Dendritic cell treated with granulocyte-macrophage colony-stimulating factor and Interleukin-4, amounts not matched to agents 40 ng/mL and 50 ng/mL, for 4 days (primary cell): ENCODE results near the gene COL27A1.
"Not testable (repeated sequence)": the region's sequence is repeated elsewhere in the genome, so short reads cannot be mapped to it uniquely, and the experiment has no call there.

Source experiments
- H3K27ac Mint-ChIP-seq: one replicate; pipeline ENCODE4 v1.8.0; 2022; ENCODE audit warnings: mild to moderate bottlenecking, mixed read lengths
- H3K27me3 Mint-ChIP-seq: one replicate; pipeline ENCODE4 v1.8.0; 2022; ENCODE audit warnings: mild to moderate bottlenecking, mixed read lengths
- H3K36me3 Mint-ChIP-seq: one replicate; pipeline ENCODE4 v1.8.0; 2022; ENCODE audit warnings: low read depth, mixed read lengths
- H3K4me1 Mint-ChIP-seq: one replicate; pipeline ENCODE4 v1.8.0; 2022; ENCODE audit warnings: low read depth, mixed read lengths
- H3K4me3 Mint-ChIP-seq: one replicate; pipeline ENCODE4 v1.8.0; 2022; ENCODE audit warnings: mild to moderate bottlenecking, moderate library complexity, mixed read lengths
- H3K9me3 Mint-ChIP-seq: one replicate; pipeline ENCODE4 v1.8.0; 2022; ENCODE audit warnings: mixed read lengths
- intact Hi-C: fragments of 100-400 bp; cut with micrococcal nuclease; formaldehyde crosslinking; loops from one replicate; pipeline ENCODE4 v1.15.0; 2022

The COL27A1 gene

DNA sequence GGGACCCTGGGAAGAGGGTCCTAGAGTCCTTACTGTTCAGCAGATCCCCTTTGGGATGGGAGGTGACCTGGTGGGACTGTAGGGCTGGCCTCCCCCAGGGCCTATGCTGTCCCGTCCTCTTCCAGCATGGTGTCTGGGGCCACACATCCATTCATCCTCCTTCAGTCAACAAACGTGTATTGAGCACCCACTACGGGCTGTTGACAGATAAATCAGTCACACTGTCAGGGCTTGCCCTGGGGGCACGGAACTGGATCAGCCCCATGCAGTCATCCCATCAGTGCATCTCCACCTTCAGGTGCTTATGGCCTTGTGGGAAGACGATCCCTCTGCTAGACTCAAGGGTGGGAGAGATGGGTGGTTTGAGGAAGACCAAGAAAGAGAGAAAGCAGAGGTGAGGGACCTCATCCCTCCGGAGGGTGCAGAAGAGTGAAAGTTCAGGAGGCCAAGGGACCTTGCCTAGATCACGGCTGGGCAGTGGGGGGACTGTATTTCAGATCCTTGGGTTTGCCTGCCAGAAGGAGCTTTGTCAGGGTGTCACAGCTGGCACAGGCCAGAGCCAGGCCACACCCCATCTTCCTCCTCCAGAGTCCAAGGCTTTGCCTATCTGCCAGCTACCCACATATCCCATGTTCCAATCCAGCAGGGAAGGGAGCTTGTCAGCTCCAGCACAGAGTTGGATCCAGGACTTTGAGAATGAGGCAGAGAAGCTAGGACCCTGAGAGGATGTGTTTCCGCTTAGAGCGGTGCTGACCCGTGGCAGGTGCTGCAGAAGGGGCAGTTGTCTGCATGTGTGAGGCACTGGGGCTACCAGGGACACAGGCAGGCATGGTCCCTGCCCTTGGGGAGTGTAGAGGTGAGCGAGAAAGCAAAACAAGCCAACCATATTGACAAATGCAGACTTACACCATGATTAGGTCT lies 30.5 kb downstream of the COL27A1 start:
- Mint-ChIP-seq H3K36me3 (no peaks in the 10 kb centered on the region), H3K27ac (no peak overlapping the region), H3K27me3 (peaks cover 4% of the 10 kb centered on the region), H3K4me3 (no peak overlapping the region), H3K9me3 (no peaks in the 10 kb centered on the region), H3K4me1 (no peaks in the 10 kb centered on the region)
- intact Hi-C loops, result no loop called here

DNA sequence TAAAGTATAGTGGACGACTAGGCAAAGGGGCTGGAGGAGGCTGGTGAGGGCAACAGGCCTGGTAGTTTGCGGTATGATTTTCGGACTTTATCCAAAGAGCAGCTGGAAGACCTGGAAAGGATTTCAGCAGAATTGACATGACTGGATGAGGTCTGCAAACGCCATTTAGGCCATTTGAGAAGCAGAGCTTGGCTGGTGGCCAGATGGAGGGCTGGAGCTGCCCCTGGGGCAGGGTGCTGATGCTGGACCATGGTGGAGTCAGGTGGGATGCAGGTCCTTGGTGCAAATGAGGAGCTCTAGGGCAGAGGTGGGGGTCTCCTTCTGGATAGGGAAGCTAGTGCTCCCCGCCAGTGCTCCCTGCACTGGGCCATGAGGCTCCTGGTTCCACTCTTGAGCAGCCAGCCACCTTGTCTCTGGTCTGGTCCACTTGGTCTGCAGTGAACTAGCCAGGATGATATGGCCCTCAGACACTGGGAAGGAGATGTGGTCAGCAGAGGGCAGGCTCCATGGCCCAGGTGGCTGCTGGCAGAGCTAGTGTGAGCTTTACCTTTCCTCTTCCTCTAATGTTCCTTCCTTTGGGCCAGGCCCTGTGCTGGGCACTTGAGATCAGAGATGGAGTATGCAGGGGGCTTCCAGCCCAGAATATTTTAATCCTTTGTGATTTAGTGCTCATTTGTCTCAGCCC lies 31.4 kb downstream of the COL27A1 start:
- Mint-ChIP-seq H3K27me3 (no peaks in the 10 kb centered on the region), H3K36me3 (no peaks in the 10 kb centered on the region), H3K4me3 (no peak overlapping the region), H3K9me3 (no peaks in the 10 kb centered on the region), H3K27ac (no peak overlapping the region), H3K4me1 (no peaks in the 10 kb centered on the region)
- intact Hi-C loops, result no loop called here

DNA sequence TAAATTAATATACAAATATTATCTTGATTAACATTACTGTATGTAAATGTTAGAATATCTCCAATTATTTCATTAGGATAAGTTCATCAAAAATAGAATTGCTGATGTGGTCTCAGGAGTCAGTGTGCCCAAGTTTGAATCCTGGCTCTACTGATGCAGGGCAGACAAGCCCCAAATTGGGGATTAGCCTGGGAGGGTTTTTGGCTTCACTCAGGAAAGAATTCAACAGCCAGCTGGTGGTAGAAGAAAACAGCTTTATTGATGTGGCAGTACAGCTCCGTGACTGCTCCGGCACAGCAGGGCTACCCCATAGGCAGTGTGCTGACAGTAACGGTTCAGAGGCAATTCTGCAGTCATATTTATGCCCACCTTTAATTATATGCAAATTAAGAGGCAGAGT lies 32.5 kb downstream of the COL27A1 start:
- intact Hi-C loops, result no loop called here
- peaks cover under 1% of the 10 kb centered on the region for H3K27me3 Mint-ChIP-seq
- no peaks in the 10 kb centered on the region for H3K9me3 Mint-ChIP-seq
- H3K4me3 Mint-ChIP-seq, result no peak overlapping the region
- no peaks in the 10 kb centered on the region for H3K4me1 Mint-ChIP-seq
- H3K27ac Mint-ChIP-seq, result no peak overlapping the region
- H3K36me3 Mint-ChIP-seq, result no peaks in the 10 kb centered on the region

- Mint-ChIP-seq H3K9me3 (no peaks in the 10 kb centered on the region), H3K4me3 (no peak overlapping the region), H3K4me1 (no peaks in the 10 kb centered on the region), H3K27me3 (peaks cover 2% of the 10 kb centered on the region), H3K36me3 (no peaks in the 10 kb centered on the region), H3K27ac (no peak overlapping the region)
- intact Hi-C loops, result no loop called here
Observed at GRCh38 chr9:114189823-114190562, 34.7 kb downstream of the COL27A1 start.

DNA sequence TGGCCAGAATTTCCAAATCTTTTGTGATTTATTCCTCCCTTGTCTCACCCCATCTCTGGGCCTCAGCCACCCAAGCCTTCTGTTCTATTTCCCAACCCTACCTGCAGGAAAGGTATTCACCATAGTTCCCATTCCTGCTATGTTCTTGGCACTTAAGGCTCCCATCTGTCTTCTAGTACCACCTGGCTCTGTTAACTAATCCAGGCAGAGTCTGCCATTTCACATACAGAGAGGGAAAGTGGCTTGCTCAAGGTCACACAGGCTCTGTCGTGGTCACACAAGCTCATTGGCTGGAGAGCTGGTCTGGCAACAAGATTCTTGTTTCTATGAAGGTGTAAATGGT lies 35.2 kb downstream of the COL27A1 start:
- no peak overlapping the region for H3K27ac Mint-ChIP-seq
- no peaks in the 10 kb centered on the region for H3K9me3 Mint-ChIP-seq
- intact Hi-C loops, result no loop called here
- no peaks in the 10 kb centered on the region for H3K36me3 Mint-ChIP-seq
- no peaks in the 10 kb centered on the region for H3K4me1 Mint-ChIP-seq
- no peak overlapping the region for H3K4me3 Mint-ChIP-seq
- peaks cover 2% of the 10 kb centered on the region for H3K27me3 Mint-ChIP-seq

- H3K27ac Mint-ChIP-seq, intact Hi-C loops, H3K4me3 Mint-ChIP-seq, H3K4me1 Mint-ChIP-seq, H3K36me3 Mint-ChIP-seq, H3K9me3 Mint-ChIP-seq, H3K27me3 Mint-ChIP-seq: not testable (repeated sequence)
Observed at GRCh38 chr9:114191402-114191801, 36.1 kb downstream of the COL27A1 start.

DNA sequence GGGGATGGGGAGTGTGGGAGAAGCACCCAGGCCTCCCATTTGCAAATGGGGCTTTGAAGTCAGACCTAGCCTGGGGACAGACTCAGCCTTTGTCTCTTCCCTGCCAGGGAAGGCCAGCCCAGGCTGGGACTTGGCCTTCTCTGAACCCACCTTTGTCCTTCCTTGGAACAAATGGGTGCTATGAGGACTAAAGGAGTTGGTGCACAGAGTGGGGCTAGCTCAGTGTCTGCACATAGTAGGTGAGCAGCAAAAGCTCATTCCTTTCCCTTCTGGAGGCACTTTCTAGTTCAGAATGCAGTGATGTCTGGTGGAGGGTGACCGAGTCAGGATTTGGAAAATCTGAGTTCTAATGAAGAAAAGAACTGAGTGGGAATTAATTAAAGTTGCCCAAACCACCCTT lies 37.2 kb downstream of the COL27A1 start:
- Mint-ChIP-seq H3K36me3 (no peaks in the 10 kb centered on the region), H3K27me3 (peaks cover 2% of the 10 kb centered on the region), H3K9me3 (no peaks in the 10 kb centered on the region), H3K4me3 (no peak overlapping the region), H3K27ac (no peak overlapping the region), H3K4me1 (no peaks in the 10 kb centered on the region)
- intact Hi-C loops, result no loop called here

DNA sequence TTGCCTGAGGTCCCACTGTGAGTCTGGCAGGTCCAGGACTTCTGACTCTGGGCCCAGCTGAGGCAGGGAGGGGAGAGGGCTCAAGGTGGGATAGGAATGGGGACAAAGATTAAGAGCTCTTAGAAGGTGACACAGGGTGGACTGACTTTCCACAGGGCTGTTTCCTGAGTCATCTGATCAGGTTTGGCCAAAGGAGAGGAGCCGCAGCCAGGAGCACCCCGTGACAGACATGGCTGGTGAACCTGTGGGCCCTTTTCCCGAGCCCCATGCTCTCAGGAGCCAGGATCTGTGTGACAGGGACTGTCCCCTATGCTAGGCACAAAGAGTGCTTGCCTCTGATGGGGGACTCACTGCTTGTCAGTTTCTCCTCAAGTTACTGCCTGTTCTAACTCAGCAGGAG lies 37.8 kb downstream of the COL27A1 start:
- no peak overlapping the region for H3K4me3 Mint-ChIP-seq
- no peaks in the 10 kb centered on the region for H3K36me3 Mint-ChIP-seq
- intact Hi-C loops, result no loop called here
- H3K9me3 Mint-ChIP-seq, result no peaks in the 10 kb centered on the region
- H3K4me1 Mint-ChIP-seq, result no peaks in the 10 kb centered on the region
- H3K27ac Mint-ChIP-seq, result no peak overlapping the region
- H3K27me3 Mint-ChIP-seq, result peaks cover 2% of the 10 kb centered on the region

GRCh38 chr9:114196117-114196516 lies 40.8 kb downstream of the COL27A1 start:
- Mint-ChIP-seq H3K9me3 (no peaks in the 10 kb centered on the region), H3K27me3 (peaks cover 2% of the 10 kb centered on the region), H3K27ac (no peak overlapping the region), H3K4me1 (no peaks in the 10 kb centered on the region), H3K36me3 (no peaks in the 10 kb centered on the region), H3K4me3 (no peak overlapping the region)
- intact Hi-C loops, result no loop called here

DNA sequence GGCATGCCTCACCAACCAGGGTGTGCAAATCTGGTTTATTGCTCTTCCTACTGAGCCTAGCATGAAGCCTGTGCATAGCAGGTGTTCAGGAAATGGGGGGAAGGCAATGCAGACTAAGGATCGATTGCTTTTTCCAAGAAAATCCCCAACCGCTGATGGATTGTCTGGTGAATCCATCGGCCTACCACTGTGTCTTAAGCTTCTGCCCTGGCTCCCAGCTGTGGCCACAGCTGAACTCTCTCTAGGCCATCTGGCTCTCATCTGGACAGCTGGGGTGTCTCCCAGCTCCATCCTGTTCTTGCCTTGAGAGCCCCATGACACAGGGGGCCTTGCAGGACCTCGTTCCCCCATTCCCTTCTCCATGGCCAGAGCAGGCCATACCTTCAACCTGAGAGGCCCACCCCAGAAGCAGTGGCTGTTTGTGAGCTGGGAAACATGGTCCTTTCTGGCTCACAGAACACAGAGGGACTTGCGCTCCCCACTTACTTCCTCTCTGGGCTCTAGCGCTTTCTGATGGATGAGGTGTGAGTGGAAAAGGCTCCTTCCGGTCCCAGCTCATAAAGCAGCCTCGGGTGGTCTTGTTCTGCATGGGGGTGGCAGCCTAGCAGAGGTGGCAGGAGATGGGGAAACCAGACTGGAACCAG lies 41.8 kb downstream of the COL27A1 start:
- no peaks in the 10 kb centered on the region for H3K9me3 Mint-ChIP-seq
- peaks cover 2% of the 10 kb centered on the region for H3K27me3 Mint-ChIP-seq
- H3K4me3 Mint-ChIP-seq, result no peak overlapping the region
- intact Hi-C loops, result no loop called here
- no peaks in the 10 kb centered on the region for H3K36me3 Mint-ChIP-seq
- H3K4me1 Mint-ChIP-seq, result peaks cover 2% of the 10 kb centered on the region
- H3K27ac Mint-ChIP-seq, result no peak overlapping the region

DNA sequence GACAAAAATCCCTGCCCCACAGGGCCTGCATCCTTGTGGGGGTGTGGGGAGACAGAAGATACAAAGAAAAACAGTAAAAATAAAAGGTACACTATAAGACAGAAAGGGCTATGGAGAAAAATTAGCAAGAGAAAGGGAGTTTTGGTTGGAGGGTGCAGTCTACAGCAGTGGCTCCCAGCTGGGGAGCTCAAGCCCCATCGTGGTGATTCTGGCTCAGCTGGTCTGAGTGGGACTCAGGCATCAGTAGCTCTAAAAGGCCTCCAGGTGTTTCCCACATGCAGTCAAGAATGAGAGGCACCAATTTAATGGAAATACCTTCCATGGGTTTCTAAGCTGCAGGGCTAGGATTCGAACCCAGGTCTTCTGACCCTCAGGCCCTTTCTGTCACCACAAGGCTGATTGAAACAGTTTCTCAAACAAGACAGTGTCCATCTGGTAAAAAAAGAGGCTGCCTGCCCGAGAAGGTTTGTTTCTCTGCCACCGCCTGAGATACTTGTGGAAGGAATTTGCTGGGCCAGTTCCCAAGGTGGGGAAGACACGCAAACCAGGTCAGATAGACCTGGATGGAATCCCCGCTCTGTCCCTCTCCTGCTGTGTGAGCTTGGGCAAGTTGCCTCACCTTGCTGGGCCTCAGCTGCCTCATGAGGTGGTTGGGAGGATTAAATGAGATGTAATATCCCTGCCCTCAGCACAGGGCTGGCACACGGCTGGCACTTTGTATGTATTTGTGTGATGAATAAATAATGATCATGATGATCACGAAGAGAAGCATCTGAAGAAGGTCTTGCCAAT lies 43.1 kb downstream of the COL27A1 start:
- no peaks in the 10 kb centered on the region for H3K9me3 Mint-ChIP-seq
- H3K36me3 Mint-ChIP-seq, result no peaks in the 10 kb centered on the region
- intact Hi-C loops, result no loop called here
- H3K27me3 Mint-ChIP-seq, result no peaks in the 10 kb centered on the region
- peaks cover 15% of the 10 kb centered on the region for H3K4me1 Mint-ChIP-seq
- no peak overlapping the region for H3K27ac Mint-ChIP-seq
- H3K4me3 Mint-ChIP-seq, result no peak overlapping the region

- H3K36me3 Mint-ChIP-seq, result no peaks in the 10 kb centered on the region
- peaks cover 21% of the 10 kb centered on the region for H3K4me1 Mint-ChIP-seq
- no peaks in the 10 kb centered on the region for H3K27me3 Mint-ChIP-seq
- H3K4me3 Mint-ChIP-seq, result no peak overlapping the region
- no peaks in the 10 kb centered on the region for H3K9me3 Mint-ChIP-seq
- intact Hi-C loops, result no loop called here
- no peak overlapping the region for H3K27ac Mint-ChIP-seq
Observed at GRCh38 chr9:114200721-114201300, 45.5 kb downstream of the COL27A1 start.

- no peak overlapping the region for H3K27ac Mint-ChIP-seq
- H3K9me3 Mint-ChIP-seq, result no peaks in the 10 kb centered on the region
- H3K36me3 Mint-ChIP-seq, result no peaks in the 10 kb centered on the region
- intact Hi-C loops, result no loop called here
- no peak overlapping the region for H3K4me3 Mint-ChIP-seq
- H3K27me3 Mint-ChIP-seq, result no peaks in the 10 kb centered on the region
- peaks cover 21% of the 10 kb centered on the region for H3K4me1 Mint-ChIP-seq
Observed at GRCh38 chr9:114202396-114202795, 47.1 kb downstream of the COL27A1 start.
